Nephron (organoid): ENCODE measurements around the gene KCNQ4.
A peak's percentile ranks its signal among the peaks of the same experiment; 100 is the strongest.

Experiments used
- H3K27ac Mint-ChIP-seq, 3 experiments: 2 replicates each; pipeline ENCODE4 v1.8.0; 2020; ENCODE audit warnings: mixed read lengths in 3 of 3, mild to moderate bottlenecking in 2 of 3, moderate library complexity in 1 of 3
- H3K27me3 Mint-ChIP-seq: 2 replicates; pipeline ENCODE4 v1.8.0; 2021; ENCODE audit warnings: low read depth, mild to moderate bottlenecking, moderate library complexity, mixed read lengths
- H3K36me3 Mint-ChIP-seq: 2 replicates; pipeline ENCODE4 v1.8.0; 2020; ENCODE audit warnings: low read depth, mixed read lengths
- H3K4me1 Mint-ChIP-seq: 2 replicates; pipeline ENCODE4 v1.8.0; 2020; ENCODE audit warnings: mixed read lengths
- H3K4me3 Mint-ChIP-seq, 3 experiments: 2 replicates each; pipeline ENCODE4 v1.8.0; 2020; ENCODE audit warnings: mild to moderate bottlenecking in 3 of 3, mixed read lengths in 3 of 3, moderate library complexity in 2 of 3
- H3K9me3 Mint-ChIP-seq: 2 replicates; pipeline ENCODE4 v1.8.0; 2020; ENCODE audit warnings: mixed read lengths
- TF ChIP-seq, protein P1 (sequence below), 3 experiments: fragments of 200-600 bp; sonication (generic); IDR thresholded peaks; one replicate each; pipeline ENCODE4 v1.5.0; 2021; ENCODE audit warnings: antibody characterized with exemption in 3 of 3; ENCODE audit not compliant: unreplicated experiment in 3 of 3

Gene KCNQ4

DNA sequence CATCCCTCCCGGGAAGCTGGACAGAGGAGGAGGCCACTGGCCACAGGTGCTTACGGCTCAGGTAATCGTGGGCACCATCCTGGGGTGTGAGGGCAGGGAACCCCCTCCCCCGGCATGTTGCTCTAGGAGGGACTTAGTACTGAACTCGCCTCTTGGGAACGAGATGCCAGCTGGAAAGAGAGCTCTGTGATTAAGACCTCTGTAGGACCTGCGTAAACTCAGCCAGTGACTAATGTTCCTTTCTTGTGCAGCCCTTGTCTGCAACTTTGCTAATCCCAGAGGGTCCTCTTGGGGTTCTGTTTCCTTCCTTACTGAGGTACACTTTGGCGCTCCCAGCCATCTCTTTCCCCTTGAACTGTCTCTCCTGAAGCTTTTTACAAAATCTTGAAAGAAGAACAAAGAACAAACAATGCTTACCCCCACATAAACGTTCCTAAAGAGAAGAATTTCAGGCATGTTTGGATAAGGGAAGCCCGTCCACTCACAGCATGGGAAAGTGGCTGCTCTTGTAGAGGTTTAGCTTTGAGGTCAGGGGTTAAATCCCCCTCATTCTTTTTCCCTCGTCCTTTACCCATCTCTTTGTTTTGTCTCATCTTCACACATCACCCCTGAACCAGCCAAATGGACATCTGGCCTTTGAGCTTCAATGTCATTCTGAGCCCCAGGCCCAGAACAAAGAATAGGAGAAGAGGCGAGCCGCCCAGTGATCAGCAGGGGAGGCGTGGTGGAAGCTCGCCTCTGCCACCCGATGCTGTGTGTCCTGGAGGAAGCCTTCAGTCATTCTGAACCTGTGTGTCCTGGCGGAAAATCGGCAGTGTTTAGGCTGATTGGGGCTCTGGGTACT, 41.2 kb downstream of the KCNQ4 start:
- Mint-ChIP-seq H3K27ac (peak overlapping the region; percentile 81 to 96 (median 90)), H3K36me3 (no peaks in the 10 kb centered on the region), H3K4me3 (no peak overlapping the region), H3K4me1 (peaks cover 15% of the 10 kb centered on the region), H3K27me3 (peaks cover 1% of the 10 kb centered on the region), H3K9me3 (no peaks in the 10 kb centered on the region)
- TF ChIP-seq, protein P1, sequence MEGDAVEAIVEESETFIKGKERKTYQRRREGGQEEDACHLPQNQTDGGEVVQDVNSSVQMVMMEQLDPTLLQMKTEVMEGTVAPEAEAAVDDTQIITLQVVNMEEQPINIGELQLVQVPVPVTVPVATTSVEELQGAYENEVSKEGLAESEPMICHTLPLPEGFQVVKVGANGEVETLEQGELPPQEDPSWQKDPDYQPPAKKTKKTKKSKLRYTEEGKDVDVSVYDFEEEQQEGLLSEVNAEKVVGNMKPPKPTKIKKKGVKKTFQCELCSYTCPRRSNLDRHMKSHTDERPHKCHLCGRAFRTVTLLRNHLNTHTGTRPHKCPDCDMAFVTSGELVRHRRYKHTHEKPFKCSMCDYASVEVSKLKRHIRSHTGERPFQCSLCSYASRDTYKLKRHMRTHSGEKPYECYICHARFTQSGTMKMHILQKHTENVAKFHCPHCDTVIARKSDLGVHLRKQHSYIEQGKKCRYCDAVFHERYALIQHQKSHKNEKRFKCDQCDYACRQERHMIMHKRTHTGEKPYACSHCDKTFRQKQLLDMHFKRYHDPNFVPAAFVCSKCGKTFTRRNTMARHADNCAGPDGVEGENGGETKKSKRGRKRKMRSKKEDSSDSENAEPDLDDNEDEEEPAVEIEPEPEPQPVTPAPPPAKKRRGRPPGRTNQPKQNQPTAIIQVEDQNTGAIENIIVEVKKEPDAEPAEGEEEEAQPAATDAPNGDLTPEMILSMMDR (IDR thresholded peaks at IDR 0.05; ENCODE audit: unreplicated experiment in 3 of 3): no peak

DNA sequence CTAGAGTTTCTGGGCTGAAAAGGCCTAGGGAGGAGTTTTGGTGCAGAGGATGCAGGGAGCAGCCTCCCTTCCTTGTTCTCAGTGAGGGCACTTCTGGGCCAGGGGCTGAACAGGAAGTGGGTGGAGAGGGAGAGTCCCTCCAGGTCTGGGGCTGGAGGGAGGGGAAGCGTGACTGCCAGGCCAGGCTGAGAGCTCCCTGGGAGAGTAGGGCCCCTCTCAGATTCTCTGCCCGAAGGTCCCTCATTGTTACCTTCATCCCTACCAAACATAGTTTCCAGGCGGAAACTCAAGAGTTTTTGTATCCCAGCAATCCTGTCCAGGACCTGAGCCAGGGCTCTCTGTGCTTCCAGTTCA, 41.8 kb downstream of the KCNQ4 start:
- H3K36me3 Mint-ChIP-seq: no peaks in the 10 kb centered on the region
- no peaks in the 10 kb centered on the region for H3K27me3 Mint-ChIP-seq
- peaks cover 15% of the 10 kb centered on the region for H3K4me1 Mint-ChIP-seq
- TF ChIP-seq, protein P1 (IDR thresholded peaks at IDR 0.05; ENCODE audit: unreplicated experiment in 3 of 3): no peak
- H3K4me3 Mint-ChIP-seq: no peak overlapping the region
- no peaks in the 10 kb centered on the region for H3K9me3 Mint-ChIP-seq
- peak overlapping the region; percentile 81 to 96 (median 90) for H3K27ac Mint-ChIP-seq

DNA sequence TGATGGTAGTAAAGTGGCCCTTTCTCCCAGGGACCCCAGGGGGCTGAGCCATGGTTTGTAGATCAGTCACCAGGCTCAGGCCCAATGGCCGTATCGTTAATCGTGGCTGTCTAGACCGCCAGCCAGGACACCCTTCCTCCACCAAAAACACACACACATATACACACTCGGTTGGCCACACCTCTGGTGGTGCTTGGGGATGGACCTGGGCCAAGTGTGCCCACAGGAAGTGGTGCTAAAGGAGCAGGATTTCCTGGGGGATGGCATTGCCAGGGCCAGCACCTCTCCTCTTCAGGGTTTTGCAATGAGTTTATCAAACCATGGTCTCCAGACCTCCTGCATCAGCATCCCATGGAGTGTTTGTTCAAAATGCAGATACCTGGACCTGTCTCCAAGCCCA, 42.4 kb downstream of the KCNQ4 start:
- no peaks in the 10 kb centered on the region for H3K36me3 Mint-ChIP-seq
- peak overlapping the region; percentile 81 to 96 (median 90) for H3K27ac Mint-ChIP-seq
- TF ChIP-seq, protein P1 (IDR thresholded peaks at IDR 0.05; ENCODE audit: unreplicated experiment in 3 of 3): no peak
- no peaks in the 10 kb centered on the region for H3K27me3 Mint-ChIP-seq
- no peak overlapping the region for H3K4me3 Mint-ChIP-seq
- peaks cover 15% of the 10 kb centered on the region for H3K4me1 Mint-ChIP-seq
- H3K9me3 Mint-ChIP-seq: no peaks in the 10 kb centered on the region

DNA sequence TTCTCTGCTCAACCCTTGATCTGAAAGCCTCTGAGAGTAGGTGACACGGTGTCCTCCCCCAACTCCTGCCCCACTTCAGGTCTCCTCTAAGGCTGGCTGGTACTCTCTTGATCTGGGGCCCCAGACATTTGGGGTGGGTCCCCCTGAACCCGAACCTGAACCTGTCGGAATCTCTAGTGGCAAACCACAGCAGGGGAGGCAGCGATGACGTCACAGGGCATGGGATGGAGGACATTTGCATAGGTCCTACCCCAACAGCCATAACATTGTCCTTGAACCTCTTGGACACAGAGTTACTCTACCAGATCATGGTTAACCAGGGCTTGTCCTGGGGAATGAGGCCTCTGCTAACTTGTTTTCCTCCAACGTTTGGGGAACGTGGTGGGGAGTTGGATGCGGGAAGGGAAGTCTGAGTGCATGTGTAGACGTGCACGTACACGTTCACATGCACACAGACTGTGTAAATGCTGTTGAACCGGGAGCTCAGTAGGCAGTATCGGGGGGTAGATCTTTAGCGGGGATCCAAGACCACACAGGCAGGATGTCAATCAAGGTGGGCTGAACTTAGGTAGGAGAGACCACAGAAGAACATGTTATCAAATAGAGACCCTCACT, 46.2 kb downstream of the KCNQ4 start:
- peaks cover 4% of the 10 kb centered on the region for H3K27me3 Mint-ChIP-seq
- H3K4me3 Mint-ChIP-seq: no peak overlapping the region
- peaks cover 13% of the 10 kb centered on the region for H3K4me1 Mint-ChIP-seq
- H3K36me3 Mint-ChIP-seq: no peaks in the 10 kb centered on the region
- no peaks in the 10 kb centered on the region for H3K9me3 Mint-ChIP-seq
- TF ChIP-seq, protein P1 (IDR thresholded peaks at IDR 0.05; ENCODE audit: unreplicated experiment in 3 of 3): no peak
- H3K27ac Mint-ChIP-seq: peak overlapping the region in 1 of 3 experiments; percentile 2

DNA sequence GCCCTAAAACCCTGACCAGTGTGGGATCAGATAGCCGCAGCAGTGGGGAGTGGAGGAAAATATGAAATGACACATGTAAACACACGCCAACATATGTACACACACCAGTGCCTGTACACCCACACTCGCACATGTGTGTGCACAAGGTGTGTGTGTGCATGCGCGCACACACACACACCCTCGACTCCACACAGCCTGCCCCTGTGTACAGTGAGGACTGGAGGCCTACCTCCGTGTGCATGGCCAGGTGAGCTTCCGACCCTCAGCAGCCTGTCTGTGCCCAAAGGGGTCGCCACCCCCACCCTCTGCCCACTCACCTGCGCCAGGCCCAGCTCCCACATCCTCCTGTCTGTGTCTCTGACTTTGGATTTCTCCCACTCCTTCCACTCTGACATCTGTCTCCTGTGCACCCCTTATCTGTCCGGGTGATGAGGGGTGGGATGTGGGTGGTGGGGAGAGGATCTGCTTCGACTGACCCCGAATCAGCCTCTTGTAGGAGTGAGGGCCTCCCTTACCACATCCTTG, 46.9 kb downstream of the KCNQ4 start:
- Mint-ChIP-seq H3K27me3 (peaks cover 4% of the 10 kb centered on the region), H3K36me3 (no peaks in the 10 kb centered on the region), H3K4me3 (no peak overlapping the region), H3K4me1 (peaks cover 5% of the 10 kb centered on the region), H3K27ac (no peak overlapping the region), H3K9me3 (no peaks in the 10 kb centered on the region)
- TF ChIP-seq, protein P1 (IDR thresholded peaks at IDR 0.05; ENCODE audit: unreplicated experiment in 3 of 3): no peak
